Left ventricle myocardium inferior (tissue), 1 donor: ENCODE results near the gene BID. TPM values are rescaled to one million over a fixed set of nuclear protein-coding genes. Genes with fewer than 3 reads are reported as not detected.
A peak's percentile ranks its signal among the peaks of the same experiment; 100 is the strongest.

Experiments
- DNase-seq: peaks from one replicate; pipeline ENCODE4 v3.0.0-alpha.2; 2020
- H3K27ac ChIP-seq: fragments of 200-600 bp; replicated peaks from 2 replicates; pipeline ENCODE4 v1.8.0; 2021
- H3K27me3 ChIP-seq: fragments of 200-600 bp; 2 replicates; pipeline ENCODE4 v1.8.0; 2021; ENCODE audit warnings: low read depth
- H3K36me3 ChIP-seq: fragments of 200-600 bp; 2 replicates; pipeline ENCODE4 v1.8.0; 2021
- H3K4me1 ChIP-seq: fragments of 200-600 bp; 2 replicates; pipeline ENCODE4 v1.8.0; 2021
- H3K4me3 ChIP-seq: fragments of 200-600 bp; 2 replicates; pipeline ENCODE4 v1.8.0; 2021; ENCODE audit warnings: mild to moderate bottlenecking, moderate library complexity
- H3K9me3 ChIP-seq: fragments of 200-600 bp; replicated peaks from 2 replicates; pipeline ENCODE4 v1.8.0; 2021
- intact Hi-C: fragments of 100-400 bp; cut with micrococcal nuclease; formaldehyde crosslinking; loops from one replicate; pipeline ENCODE4 v1.11.0; 2022
- total RNA-seq: library from RNA; stranded (reverse); fragmentation: NEBNext Ultra II Directional; extraction: Animal tissue kit (Norgen Biotek cat#: 25700); gene quantifications from one replicate; pipeline ENCODE4 v1.2.1, GENCODE V29; 2021
- TF ChIP-seq, protein P1 (sequence below): fragments of 200-600 bp; IDR thresholded peaks from 2 replicates; pipeline ENCODE4 v1.8.0; 2021; ENCODE audit warnings: antibody characterized with exemption, mild to moderate bottlenecking, borderline replicate concordance
- donor health status: DM: no; HTN: yes; CAD: no; lungs with severe emphysema.

The BID gene
- total RNA-seq, 1 donor from 2014 or later, result 14.5 TPM

DNA sequence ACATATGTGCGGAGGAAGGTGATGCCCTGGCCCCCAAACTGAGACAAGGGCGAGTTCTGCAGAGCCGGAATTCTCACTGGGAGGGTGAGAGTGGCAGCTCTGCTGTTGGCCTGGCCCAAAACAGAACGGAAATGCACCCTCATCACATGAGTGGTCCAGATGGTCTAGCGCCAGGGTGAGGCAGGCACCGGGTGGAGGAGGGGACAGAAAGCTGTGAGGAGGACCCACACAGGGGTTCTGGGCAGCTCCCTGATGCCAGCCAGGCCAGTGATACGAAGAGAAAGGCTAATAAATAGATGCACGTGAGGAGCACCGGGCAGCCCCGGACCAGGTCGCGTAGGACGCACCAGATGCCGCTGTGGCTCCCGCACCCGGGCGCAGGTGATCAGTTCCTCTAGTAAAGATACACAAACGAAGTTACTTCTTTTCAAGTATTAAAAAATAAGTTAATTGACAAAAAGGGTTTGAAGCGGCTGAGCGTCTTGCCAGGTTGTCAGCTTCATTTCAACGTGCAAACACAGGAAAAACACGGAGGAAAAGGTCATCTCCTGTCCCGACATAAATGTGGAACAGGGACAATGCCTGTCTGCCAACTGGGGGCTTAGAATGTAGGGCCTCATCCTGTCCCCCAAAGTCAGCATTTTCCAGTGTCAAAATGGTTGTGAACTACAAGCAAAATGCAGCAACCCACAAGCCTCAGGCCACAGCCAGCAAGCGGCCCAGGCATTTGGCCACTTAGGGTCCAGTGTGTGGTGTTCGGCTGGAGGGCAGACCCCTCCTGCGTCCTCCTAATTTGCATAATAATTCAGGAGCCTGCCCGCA, 15.3 kb upstream of the BID start:
- H3K9me3 ChIP-seq, result no peaks in the 10 kb centered on the region
- H3K36me3 ChIP-seq, result peaks cover 41% of the 10 kb centered on the region
- DNase-seq, result no peak
- no peak overlapping the region for H3K27ac ChIP-seq
- TF ChIP-seq, protein P1, sequence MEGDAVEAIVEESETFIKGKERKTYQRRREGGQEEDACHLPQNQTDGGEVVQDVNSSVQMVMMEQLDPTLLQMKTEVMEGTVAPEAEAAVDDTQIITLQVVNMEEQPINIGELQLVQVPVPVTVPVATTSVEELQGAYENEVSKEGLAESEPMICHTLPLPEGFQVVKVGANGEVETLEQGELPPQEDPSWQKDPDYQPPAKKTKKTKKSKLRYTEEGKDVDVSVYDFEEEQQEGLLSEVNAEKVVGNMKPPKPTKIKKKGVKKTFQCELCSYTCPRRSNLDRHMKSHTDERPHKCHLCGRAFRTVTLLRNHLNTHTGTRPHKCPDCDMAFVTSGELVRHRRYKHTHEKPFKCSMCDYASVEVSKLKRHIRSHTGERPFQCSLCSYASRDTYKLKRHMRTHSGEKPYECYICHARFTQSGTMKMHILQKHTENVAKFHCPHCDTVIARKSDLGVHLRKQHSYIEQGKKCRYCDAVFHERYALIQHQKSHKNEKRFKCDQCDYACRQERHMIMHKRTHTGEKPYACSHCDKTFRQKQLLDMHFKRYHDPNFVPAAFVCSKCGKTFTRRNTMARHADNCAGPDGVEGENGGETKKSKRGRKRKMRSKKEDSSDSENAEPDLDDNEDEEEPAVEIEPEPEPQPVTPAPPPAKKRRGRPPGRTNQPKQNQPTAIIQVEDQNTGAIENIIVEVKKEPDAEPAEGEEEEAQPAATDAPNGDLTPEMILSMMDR, result no peak
- H3K4me3 ChIP-seq, result no peak overlapping the region
- intact Hi-C loops, result no loop called here
- peaks cover 49% of the 10 kb centered on the region for H3K4me1 ChIP-seq
- H3K27me3 ChIP-seq, result no peaks in the 10 kb centered on the region

DNA sequence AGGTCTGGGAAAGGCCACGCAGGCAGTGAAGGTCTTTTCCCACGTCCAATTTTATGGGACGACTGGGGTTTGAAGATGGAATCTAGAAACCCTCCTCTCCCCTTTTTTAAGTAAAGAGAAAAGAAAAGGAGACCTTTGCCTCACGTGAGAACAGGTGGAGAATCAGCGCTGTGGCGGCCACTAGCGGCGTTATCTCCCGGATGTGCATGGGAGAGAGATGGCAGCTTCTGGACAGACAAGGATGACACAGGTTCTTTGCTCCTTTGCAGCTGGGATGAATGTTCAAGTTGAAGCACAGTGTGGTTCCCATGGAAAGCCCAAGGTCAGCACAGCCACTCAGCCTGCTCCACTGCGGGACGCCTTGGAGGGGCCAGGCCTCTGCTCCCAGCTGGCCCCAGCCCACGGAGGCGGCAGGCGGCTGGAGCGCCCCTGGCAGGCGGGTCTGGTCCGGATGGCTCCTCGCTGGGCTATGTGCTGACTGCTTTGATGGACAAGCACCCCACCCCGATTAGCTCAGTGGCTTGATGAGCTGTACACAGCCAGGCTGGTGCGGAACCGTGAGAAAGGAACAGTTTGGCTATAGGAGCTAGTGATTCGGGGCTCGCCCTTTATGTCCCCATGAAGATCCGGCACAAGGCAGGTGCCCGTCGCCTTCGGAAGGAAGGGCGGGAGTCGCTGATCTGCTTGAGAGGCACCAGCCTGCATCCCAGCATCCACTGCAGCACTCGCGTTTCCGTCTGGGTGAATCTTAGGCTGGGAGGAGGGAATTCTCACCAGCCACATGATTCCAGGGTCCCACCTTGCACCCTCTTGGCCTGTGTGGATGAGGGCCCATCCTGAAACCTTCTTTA, 14.5 kb upstream of the BID start:
- TF ChIP-seq, protein P1, result no peak
- peaks cover 48% of the 10 kb centered on the region for H3K4me1 ChIP-seq
- intact Hi-C loops, result no loop called here
- peaks cover 41% of the 10 kb centered on the region for H3K36me3 ChIP-seq
- no peak for DNase-seq
- no peak overlapping the region for H3K4me3 ChIP-seq
- H3K27me3 ChIP-seq, result no peaks in the 10 kb centered on the region
- H3K9me3 ChIP-seq, result no peaks in the 10 kb centered on the region
- H3K27ac ChIP-seq, result peak overlapping the region; percentile 92

GRCh38 chr22:17787716-17788330, 13.6 kb upstream of the BID start:
- no peak for DNase-seq

GRCh38 chr22:17787241-17787640, 13.0 kb upstream of the BID start:
- no peak for DNase-seq
- H3K27ac ChIP-seq, result peak overlapping the region; percentile 92
- H3K4me3 ChIP-seq, result peak overlapping the region; percentile 6
- TF ChIP-seq, protein P1, result no peak
- intact Hi-C loops, result no loop called here
- peaks cover 41% of the 10 kb centered on the region for H3K36me3 ChIP-seq
- H3K4me1 ChIP-seq, result peaks cover 44% of the 10 kb centered on the region
- no peaks in the 10 kb centered on the region for H3K9me3 ChIP-seq
- no peaks in the 10 kb centered on the region for H3K27me3 ChIP-seq

More at GRCh38 chr22:17787716-17788330, 13.6 kb upstream of the BID start:
- intact Hi-C loops, result no loop called here
- peak overlapping the region; percentile 92 for H3K27ac ChIP-seq
- no peak overlapping the region for H3K4me3 ChIP-seq
- H3K27me3 ChIP-seq, result no peaks in the 10 kb centered on the region
- TF ChIP-seq, protein P1, result no peak
- H3K9me3 ChIP-seq, result no peaks in the 10 kb centered on the region
- H3K4me1 ChIP-seq, result peaks cover 43% of the 10 kb centered on the region
- H3K36me3 ChIP-seq, result peaks cover 41% of the 10 kb centered on the region

DNA sequence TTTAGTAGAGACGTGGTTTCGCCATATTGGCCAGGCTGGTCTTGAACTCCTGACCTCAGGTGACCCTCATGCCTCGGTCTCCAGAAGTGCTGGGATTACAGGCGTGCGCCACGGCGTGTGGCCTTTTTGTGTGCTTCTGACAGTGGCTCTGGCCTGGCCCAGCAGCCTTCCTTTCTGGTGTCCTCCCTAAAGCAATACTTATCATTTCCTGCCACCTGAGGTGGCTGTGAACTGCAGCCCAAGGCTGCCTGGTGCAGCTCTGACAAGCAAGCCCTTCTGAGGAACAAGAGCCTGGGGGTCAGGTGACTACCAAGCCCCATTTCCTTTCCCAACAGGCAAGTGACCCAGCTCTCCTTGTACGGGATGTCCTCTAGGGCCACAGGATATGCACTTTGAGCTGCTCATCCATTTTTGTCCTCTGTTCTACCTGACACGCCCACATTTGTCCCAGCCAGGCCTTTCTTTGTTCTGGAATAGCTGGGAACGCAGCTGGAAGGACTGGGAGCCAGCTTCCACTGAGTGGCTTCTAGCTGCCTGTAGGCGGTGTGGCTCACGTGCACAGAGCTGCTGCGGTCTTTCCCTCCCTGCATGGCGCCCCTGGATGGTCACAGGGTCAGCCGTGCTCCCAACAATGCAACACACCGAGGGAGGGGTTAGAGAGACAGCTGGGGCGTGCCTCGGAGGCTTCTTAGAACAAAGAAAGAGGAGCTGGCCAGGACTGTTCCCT, 12.3 kb upstream of the BID start:
- intact Hi-C loops, result no loop called here
- peak; percentile 85 for DNase-seq
- Histone ChIP-seq H3K36me3 (peaks cover 35% of the 10 kb centered on the region), H3K27me3 (no peaks in the 10 kb centered on the region), H3K27ac (peak overlapping the region; percentile 92), H3K4me1 (peaks cover 51% of the 10 kb centered on the region), H3K4me3 (peak overlapping the region; percentile 6), H3K9me3 (no peaks in the 10 kb centered on the region)
- TF ChIP-seq, protein P1, result peak; percentile 47
